Brain microvascular endothelial cell (primary cell): ENCODE results near the gene ARV1.

ENCODE experiments used
- DNase-seq: peaks from one replicate; pipeline ENCODE4 v3.0.0-alpha.2; 2020
- H3K27ac ChIP-seq: fragments of 250-450 bp; sonication (Bioruptor Pico); 2 replicates; pipeline ENCODE4 v1.5.1; 2020; ENCODE audit warnings: mild to moderate bottlenecking, moderate library complexity
- H3K27me3 ChIP-seq: fragments of 250-450 bp; sonication (Bioruptor Pico); replicated peaks from 2 replicates; pipeline ENCODE4 v1.5.1; 2020; ENCODE audit warnings: mild to moderate bottlenecking
- H3K36me3 ChIP-seq: fragments of 250-450 bp; sonication (Bioruptor Pico); replicated peaks from 2 replicates; pipeline ENCODE4 v1.5.1; 2020; ENCODE audit warnings: mild to moderate bottlenecking
- H3K4me3 ChIP-seq: 2 replicates; pipeline ENCODE4 v1.5.1; 2011; ENCODE audit warnings: low read depth, mild to moderate bottlenecking, control low read depth, low read length, moderate library complexity
- in situ Hi-C: cut with HindIII; loops from 2 replicates; pipeline ENCODE4 v1.10.0; 2017; ENCODE audit warnings: low sequenced_read_pairs, low pct_ligation_motif_present
- TF ChIP-seq, protein P1 (sequence below): IDR thresholded peaks from 2 replicates; pipeline ENCODE4 v1.5.1; 2011; ENCODE audit warnings: low read depth, mild to moderate bottlenecking, moderate library complexity, low read length, control low read depth, inconsistent platforms; ENCODE audit errors: missing control alignments

The ARV1 gene

DNA sequence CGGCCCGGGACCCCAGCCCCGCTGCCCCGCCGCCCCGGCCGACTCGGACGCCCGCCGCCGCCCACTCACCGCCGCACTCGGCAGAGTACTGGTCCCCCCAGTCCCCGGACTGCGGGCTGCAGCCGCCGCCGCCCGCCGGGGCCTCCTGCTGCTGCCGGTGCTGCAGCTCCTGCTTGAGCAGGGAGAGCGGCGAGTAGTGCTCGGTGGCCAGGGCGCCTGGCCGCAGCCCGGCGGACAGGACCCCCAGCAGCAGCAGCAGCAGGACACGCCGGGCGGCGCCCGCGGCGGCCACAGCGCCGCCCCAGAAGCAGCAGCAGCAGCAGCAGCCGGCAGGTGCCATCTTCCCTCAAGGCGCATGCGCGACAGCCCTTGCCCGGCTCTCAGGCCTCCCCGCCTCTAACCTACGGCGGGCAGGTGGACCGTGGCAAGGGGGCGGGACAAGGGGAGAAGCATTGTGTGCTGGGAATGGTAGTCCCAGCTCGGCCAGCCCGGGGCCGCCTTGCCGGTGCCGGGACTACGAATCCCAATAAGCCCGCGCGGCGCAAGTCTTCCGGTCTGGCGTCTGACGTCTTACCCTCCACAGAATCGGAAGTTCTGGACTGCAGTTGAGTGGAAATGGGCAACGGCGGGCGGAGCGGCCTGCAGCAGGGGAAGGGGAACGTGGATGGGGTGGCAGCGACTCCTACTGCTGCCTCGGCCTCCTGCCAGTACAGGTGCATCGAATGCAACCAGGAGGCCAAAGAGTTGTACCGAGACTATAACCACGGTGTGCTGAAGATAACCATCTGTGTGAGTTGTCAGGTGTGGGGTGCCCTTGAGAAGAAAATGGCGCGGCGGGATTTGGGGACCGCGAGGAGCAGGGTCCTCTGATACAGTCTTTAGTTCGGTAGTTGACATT lies at the start of gene ARV1, which contains the start of gene TTC13:
Gene ARV1 (plus strand): TSS at position 604 of the 898 bp plus-strand sequence. CDS start 12 bp downstream, at position 616.
Gene TTC13 (minus strand): TSS at position 371 of the 898 bp plus-strand sequence. CDS start 31 bp downstream, at position 340.
- no peak within 1 kb of the TSS for H3K27ac ChIP-seq
- H3K4me3 ChIP-seq, result peak within 1 kb of the TSS; percentile 89
- no peaks in the 10 kb centered on the region for H3K36me3 ChIP-seq
- DNase-seq, result peak; percentile 97
- no peaks in the 10 kb centered on the region for H3K27me3 ChIP-seq
- TF ChIP-seq, protein P1, sequence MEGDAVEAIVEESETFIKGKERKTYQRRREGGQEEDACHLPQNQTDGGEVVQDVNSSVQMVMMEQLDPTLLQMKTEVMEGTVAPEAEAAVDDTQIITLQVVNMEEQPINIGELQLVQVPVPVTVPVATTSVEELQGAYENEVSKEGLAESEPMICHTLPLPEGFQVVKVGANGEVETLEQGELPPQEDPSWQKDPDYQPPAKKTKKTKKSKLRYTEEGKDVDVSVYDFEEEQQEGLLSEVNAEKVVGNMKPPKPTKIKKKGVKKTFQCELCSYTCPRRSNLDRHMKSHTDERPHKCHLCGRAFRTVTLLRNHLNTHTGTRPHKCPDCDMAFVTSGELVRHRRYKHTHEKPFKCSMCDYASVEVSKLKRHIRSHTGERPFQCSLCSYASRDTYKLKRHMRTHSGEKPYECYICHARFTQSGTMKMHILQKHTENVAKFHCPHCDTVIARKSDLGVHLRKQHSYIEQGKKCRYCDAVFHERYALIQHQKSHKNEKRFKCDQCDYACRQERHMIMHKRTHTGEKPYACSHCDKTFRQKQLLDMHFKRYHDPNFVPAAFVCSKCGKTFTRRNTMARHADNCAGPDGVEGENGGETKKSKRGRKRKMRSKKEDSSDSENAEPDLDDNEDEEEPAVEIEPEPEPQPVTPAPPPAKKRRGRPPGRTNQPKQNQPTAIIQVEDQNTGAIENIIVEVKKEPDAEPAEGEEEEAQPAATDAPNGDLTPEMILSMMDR, result peak; percentile 32
- in situ Hi-C loops, result no loop called here

DNA sequence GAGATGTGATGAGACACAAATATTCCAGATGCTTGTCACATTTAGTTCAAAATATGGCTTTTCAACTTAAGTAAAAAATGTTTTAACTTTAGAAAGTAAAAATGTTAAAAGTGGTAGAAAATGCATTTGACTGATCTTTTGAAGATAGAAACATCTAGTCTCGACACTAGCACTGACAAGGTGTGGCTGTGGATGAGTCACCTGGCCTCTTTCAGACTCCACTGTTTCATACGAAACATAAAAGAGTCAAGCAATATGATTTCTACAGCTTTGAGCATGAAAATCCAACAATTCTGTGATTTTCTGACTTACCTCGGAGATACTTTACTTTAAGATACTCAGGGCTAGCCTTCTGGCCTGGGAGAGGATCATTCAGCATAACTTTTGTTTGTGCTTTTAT lies 47.9 kb upstream of the ARV1 start:
- Histone ChIP-seq H3K36me3 (no peaks in the 10 kb centered on the region), H3K27ac (no peak overlapping the region), H3K4me3 (no peak overlapping the region), H3K27me3 (no peaks in the 10 kb centered on the region)
- no peak for DNase-seq
- TF ChIP-seq, protein P1, result no peak
- in situ Hi-C loops, result loop anchor here (25.0 kb wide), 1 partner anchor 281 kb away; no protein-coding TSS in a partner anchor

- Histone ChIP-seq H3K4me3 (no peak overlapping the region), H3K27ac (no peak overlapping the region), H3K36me3 (no peaks in the 10 kb centered on the region), H3K27me3 (no peaks in the 10 kb centered on the region)
- TF ChIP-seq, protein P1, result no peak
- in situ Hi-C loops, result loop anchor here (25.0 kb wide), 1 partner anchor 276 kb away; no protein-coding TSS in a partner anchor
- no peak for DNase-seq
These were observed 43.0 kb upstream of the ARV1 start for GRCh38 chr1:230935852-230936251.

- Histone ChIP-seq H3K27me3 (no peaks in the 10 kb centered on the region), H3K4me3 (no peak overlapping the region), H3K27ac (no peak overlapping the region), H3K36me3 (no peaks in the 10 kb centered on the region)
- TF ChIP-seq, protein P1, result no peak
- DNase-seq, result no peak
- in situ Hi-C loops, result loop anchor here (25.0 kb wide), 1 partner anchor 276 kb away; no protein-coding TSS in a partner anchor
These were observed 42.4 kb upstream of the ARV1 start for GRCh38 chr1:230936475-230936874.

GRCh38 chr1:230937371-230937770 lies 41.5 kb upstream of the ARV1 start:
- no peaks in the 10 kb centered on the region for H3K27me3 ChIP-seq
- TF ChIP-seq, protein P1, result no peak
- DNase-seq, result no peak
- no peak overlapping the region for H3K27ac ChIP-seq
- in situ Hi-C loops, result loop anchor here (25.0 kb wide), 1 partner anchor 275 kb away; no protein-coding TSS in a partner anchor
- H3K36me3 ChIP-seq, result no peaks in the 10 kb centered on the region
- H3K4me3 ChIP-seq, result no peak overlapping the region
